ENCODE results near the gene CACNA1C.

Gene CACNA1C

GRCh38 chr12:2646341-2646740 lies 593.6 kb downstream of the CACNA1C start:
- no peak for DNase-seq (ENCODE audit: low spot score)

- no peak for DNase-seq (ENCODE audit: low spot score)
Measured at GRCh38 chr12:2647186-2647585, 594.4 kb downstream of the CACNA1C start.

GRCh38 chr12:2648406-2648805 lies 595.6 kb downstream of the CACNA1C start:
- no peak for DNase-seq (ENCODE audit: low spot score)

GRCh38 chr12:2649201-2650030 lies 596.6 kb downstream of the CACNA1C start:
- no peak for DNase-seq (ENCODE audit: low spot score)

GRCh38 chr12:2650261-2651067 lies 597.7 kb downstream of the CACNA1C start:
- DNase-seq (ENCODE audit: low spot score), result no peak

- DNase-seq (ENCODE audit: low spot score), result no peak
Measured at GRCh38 chr12:2651068-2651965, 598.5 kb downstream of the CACNA1C start.

- DNase-seq (ENCODE audit: low spot score), result no peak
Measured at GRCh38 chr12:2652011-2652400, 599.2 kb downstream of the CACNA1C start.

- DNase-seq (ENCODE audit: low spot score), result peak; percentile 79
Measured at GRCh38 chr12:2652401-2653081, 599.8 kb downstream of the CACNA1C start.

GRCh38 chr12:2653461-2653965 lies 600.7 kb downstream of the CACNA1C start:
- no peak for DNase-seq (ENCODE audit: low spot score)

- no peak for DNase-seq (ENCODE audit: low spot score)
Measured at GRCh38 chr12:2654311-2654710, 601.5 kb downstream of the CACNA1C start.

- no peak for DNase-seq (ENCODE audit: low spot score)
Measured at GRCh38 chr12:2654741-2655140, 602.0 kb downstream of the CACNA1C start.

- no peak for DNase-seq (ENCODE audit: low spot score)
Measured at GRCh38 chr12:2662524-2662923, 609.7 kb downstream of the CACNA1C start.

- no peak for DNase-seq (ENCODE audit: low spot score)
Measured at GRCh38 chr12:2664721-2665577, 612.2 kb downstream of the CACNA1C start.

GRCh38 chr12:2666411-2666810 lies 613.6 kb downstream of the CACNA1C start:
- no peak for DNase-seq (ENCODE audit: low spot score)

GRCh38 chr12:2666846-2667245 lies 614.1 kb downstream of the CACNA1C start:
- DNase-seq (ENCODE audit: low spot score), result no peak

GRCh38 chr12:2667716-2668440 lies 615.1 kb downstream of the CACNA1C start:
- no peak for DNase-seq (ENCODE audit: low spot score)

- no peak for DNase-seq (ENCODE audit: low spot score)
Measured at GRCh38 chr12:2668816-2669215, 616.0 kb downstream of the CACNA1C start.

- no peak for DNase-seq (ENCODE audit: low spot score)
Measured at GRCh38 chr12:2669560-2669959, 616.8 kb downstream of the CACNA1C start.

- no peak for DNase-seq (ENCODE audit: low spot score)
Measured at GRCh38 chr12:2672863-2673262, 620.1 kb downstream of the CACNA1C start.
